DMS114 treated with DMSO at 0.1 percent for 48 hours (cell line): ENCODE measurements around the gene STX16.
"Not testable (repeated sequence)": the region's sequence is repeated elsewhere in the genome, so short reads cannot be mapped to it uniquely, and the experiment has no call there.

Experiments used
- DNase-seq: peaks from one replicate; lab custom pipeline; 2025; ENCODE audit not compliant: unreplicated experiment; lab: John Stamatoyannopoulos, UW

STX16 gene

DNA sequence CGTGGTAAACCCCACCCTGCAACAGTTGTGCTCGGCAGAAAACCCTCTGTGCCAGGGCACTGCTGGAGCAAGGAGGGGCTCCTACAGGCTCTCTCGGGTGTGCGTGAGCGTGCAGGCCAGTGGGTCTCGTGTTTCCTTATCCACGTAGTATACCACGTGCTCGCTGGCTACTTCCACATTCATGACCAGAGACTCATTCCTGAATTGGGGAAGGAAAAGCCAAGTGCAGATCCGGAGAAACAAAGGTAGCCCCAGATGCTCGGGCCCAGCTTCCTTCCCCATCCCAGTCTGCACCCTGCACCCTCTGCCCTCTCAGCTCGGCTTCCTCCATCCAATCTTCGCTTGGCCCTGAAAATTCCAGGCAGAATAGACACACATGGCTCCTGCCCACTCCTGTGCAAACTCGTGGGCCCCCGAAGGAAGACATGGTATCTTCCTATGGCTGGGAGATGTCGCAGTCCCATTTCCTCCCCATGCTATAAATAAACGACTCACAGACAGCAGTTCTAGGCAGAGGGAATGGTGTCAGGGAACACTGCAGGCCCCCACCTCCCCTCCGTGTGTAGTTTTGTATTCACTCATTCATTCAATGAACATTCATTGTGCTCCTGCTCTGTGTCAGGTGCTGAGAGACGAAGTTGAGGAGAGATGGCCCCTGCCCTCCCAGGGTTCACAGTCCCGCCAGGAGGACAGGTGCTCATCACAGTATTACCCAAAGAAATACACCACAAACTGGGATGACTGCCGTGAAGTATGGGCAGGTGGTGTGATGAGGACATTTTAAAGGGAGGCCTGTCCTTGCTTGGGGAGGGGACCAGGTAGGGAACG is 71.1 kb downstream of the STX16 start:
- DNase-seq = no peak

DNA sequence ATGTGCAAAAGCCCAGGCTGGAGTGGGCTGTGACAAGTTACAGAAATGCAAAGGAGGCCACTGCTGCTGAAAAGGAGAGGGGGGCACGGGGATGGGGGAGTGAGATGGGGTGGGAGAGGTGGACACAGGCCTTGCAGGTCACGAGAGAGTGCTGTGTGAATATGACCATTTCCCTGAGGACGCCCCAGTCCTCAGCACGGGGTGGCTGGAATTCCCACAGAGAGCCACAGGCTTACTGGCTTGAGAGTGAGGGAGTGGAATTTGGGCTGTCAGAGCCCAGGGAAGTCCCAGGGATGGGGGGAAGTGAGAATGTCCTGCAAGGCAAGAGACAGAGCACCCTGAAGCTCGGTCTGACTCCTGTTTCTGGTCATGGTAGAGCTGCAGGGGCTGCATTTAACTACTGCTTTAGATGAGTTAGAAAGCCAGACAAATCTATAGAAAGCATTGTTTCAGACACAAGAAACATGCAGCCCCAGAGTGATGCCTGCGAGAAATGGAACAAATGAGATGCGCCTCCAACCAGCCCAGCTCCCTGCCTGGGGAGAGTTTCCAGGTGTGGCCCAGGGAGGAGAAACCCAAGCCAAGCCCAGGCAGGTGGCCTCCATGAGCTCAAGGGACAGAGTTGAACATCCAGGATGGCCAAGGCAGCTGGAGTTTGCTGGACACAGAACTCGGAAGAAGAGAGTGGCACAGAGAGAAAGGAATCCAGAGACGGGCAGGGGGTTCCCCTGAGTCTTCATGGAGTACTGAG is 72.0 kb downstream of the STX16 start:
- no peak for DNase-seq

DNA sequence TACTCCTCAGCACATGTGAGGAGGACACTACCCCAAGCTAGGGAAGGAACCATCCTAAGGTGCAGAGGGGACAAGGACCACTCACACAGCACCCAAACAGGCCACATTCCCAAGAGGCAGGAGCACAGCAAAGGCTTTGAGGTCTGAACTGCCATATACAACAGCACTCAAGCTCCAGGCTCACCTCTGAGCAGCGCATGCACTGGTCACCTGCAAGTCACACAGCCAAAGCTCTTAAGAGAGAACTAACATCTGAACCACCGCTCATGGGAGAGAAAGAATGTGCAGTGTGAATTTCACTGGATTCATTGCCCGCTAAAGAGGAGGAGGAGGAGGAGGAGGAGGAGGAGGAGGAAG is 72.5 kb downstream of the STX16 start:
- no peak for DNase-seq

DNA sequence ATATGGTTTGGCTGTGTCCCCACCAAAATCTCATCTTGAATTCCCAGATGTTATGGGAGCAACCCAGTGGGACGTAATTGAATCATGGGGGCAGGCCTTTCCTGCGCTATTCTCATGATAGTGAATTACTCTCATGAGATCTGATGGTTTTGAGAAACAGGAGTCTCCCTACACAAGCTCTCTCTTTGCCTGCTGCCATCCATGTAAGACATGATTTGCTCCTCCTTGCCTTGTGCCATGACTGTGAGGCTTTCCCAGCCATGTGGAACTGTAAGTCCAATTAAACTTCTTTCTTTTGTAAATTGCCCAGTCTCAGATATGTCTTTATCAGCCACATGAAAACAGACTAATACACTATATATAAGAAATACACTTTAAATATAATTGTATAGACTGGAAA is 75.1 kb downstream of the STX16 start:
- DNase-seq = not testable (repeated sequence)
